Thyroid gland (tissue), 4 donors: ENCODE measurements around the gene TAS2R31.

Source experiments
- CTCF ChIP-seq, 6 experiments: fragments of 200-600 bp in 3 of 6; fragments of 450-650 bp in 3 of 6; sonication (generic) in 3 of 6; IDR thresholded peaks; one replicate each; pipeline ENCODE4 v1.5.1; 2016 to 2019; ENCODE audit warnings: antibody characterized with exemption in 6 of 6, mild to moderate bottlenecking in 2 of 6, inconsistent platforms in 1 of 6, moderate library complexity in 1 of 6
- POLR2A ChIP-seq, 2 donors: fragments of 450-650 bp; IDR thresholded peaks; one replicate each; pipeline ENCODE4 v1.6.1; 2017; ENCODE audit warnings: antibody characterized with exemption in 2 of 2, mild to moderate bottlenecking in 2 of 2, moderate library complexity in 1 of 2

- TF ChIP-seq CTCF (IDR thresholded peaks at IDR 0.05) (no peak), POLR2A (IDR thresholded peaks at IDR 0.05) (no peak)
Observed at GRCh38 chr12:10986812-10987211, 44.4 kb downstream of the TAS2R31 start, which contains the start of gene TAS2R50.
